Choroid plexus epithelial cell (primary cell): Measurements from ENCODE around the gene B3GNT9.

Source experiments
- DNase-seq: peaks from one replicate; pipeline ENCODE4 v3.0.0-alpha.2; 2010; ENCODE audit warnings: low read depth
- H3K4me3 ChIP-seq: 2 replicates; pipeline ENCODE4 v1.5.1; 2011; ENCODE audit warnings: low read depth, mild to moderate bottlenecking, control low read depth, low read length, moderate library complexity
- CTCF ChIP-seq: conservative IDR thresholded peaks from 2 replicates; pipeline ENCODE4 v1.5.1; 2011; ENCODE audit warnings: low read depth, mild to moderate bottlenecking, control low read depth, inconsistent platforms, low read length, moderate library complexity

B3GNT9 gene

GRCh38 chr16:67190448-67191399 is 39.9 kb upstream of the B3GNT9 start:
- DNase-seq: no peak
- no peak for TF ChIP-seq CTCF
- H3K4me3 ChIP-seq: no peak overlapping the region

DNA sequence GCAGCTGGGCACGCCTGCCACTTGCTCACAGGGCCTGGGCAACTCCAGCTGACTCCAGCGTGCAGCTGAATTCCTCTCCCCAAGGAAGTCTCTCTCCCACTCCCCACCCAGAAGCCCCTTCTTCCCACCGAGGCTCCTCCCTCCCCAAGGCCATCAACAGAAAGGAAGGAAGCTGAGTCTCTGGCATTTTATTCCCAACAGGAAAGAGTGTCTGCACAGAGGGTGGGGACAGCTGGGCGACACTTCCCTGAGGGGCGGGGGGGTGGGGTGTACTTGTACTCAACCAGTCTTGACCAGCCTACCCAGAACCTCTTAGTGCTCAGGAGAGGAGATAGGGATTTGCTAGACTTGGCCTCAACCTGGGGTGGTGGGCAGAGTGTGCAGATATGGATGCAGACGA is 39.2 kb upstream of the B3GNT9 start, which contains the start of gene EXOC3L1:
Gene EXOC3L1 (minus strand): TSS at position 96 of the 400 bp plus-strand sequence. CDS start 460 bp downstream, outside the sequence.
- H3K4me3 ChIP-seq: no peak within 1 kb of the TSS
- no peak for DNase-seq
- no peak for TF ChIP-seq CTCF

DNA sequence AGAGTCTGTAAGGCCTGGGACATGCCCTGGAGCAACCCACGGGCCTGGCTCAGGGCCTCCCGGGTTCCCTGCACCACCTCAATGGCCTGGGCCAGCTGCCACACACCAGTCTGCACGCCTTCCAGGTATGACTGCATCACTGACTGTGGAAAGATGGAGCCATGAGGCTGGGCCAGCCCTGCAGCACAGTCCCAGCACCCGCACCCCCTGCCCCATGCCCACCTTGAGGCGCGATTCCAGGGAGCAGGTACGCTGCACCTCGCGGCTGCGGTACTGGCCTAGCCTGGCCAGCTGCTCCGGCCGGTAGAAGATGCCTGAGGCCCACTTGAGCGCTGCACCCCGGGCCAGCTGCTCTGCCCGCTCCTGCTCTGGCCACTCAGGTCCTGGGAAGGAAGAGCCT is 38.0 kb upstream of the B3GNT9 start:
- no peak for DNase-seq
- H3K4me3 ChIP-seq: no peak overlapping the region
- no peak for TF ChIP-seq CTCF

DNA sequence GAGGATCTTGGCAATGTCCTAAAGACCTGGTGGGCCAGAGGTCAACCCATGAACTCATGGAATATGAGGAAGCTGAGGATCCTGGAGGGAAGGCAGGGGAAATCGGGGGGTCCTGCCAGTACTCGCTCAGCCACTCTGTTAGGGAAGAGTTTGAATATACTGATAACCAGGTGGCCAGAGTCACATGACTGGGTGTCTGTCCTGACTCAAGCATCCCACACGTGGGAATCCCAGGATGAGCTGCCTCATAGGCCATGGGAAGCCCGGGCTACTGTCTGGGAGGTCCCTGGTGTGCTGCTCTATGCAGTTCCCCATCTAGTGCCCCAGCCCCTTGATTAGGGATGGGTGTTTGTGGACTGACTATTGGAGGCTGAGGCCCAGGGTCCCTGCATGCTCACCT is 37.5 kb upstream of the B3GNT9 start:
- no peak for TF ChIP-seq CTCF
- DNase-seq: no peak
- no peak overlapping the region for H3K4me3 ChIP-seq

- TF ChIP-seq CTCF: no peak
- no peak overlapping the region for H3K4me3 ChIP-seq
- DNase-seq: no peak
Measured at GRCh38 chr16:67187175-67187890, 36.5 kb upstream of the B3GNT9 start.

- no peak overlapping the region for H3K4me3 ChIP-seq
- DNase-seq: no peak
Measured at GRCh38 chr16:67186550-67186950, 35.8 kb upstream of the B3GNT9 start.

More at GRCh38 chr16:67186550-67186950, 35.8 kb upstream of the B3GNT9 start:
- no peak for TF ChIP-seq CTCF
